Right lobe of liver (tissue), 4 donors: ENCODE results near the gene HKDC1.

Source experiments
- POLR2A ChIP-seq: fragments of 450-650 bp; IDR thresholded peaks from one replicate; pipeline ENCODE4 v1.6.1; 2017; ENCODE audit warnings: antibody characterized with exemption, mild to moderate bottlenecking
- TF ChIP-seq, protein P1 (sequence below), 4 donors: fragments of 200-600 bp in 3 of 4; fragments of 450-650 bp in 1 of 4; IDR thresholded peaks; one replicate each; pipeline versions ENCODE4 v1.5.1 to v1.8.0; 2016 to 2022; ENCODE audit warnings: antibody characterized with exemption in 4 of 4, mild to moderate bottlenecking in 2 of 4
- donor health status: DM: no; HTN: no; CAD: no.
- donor health status: DM: no; HTN: no; CAD: no.
- donor health status: DM: no; HTN: yes; CAD: no.

GRCh38 chr10:69278446-69278963, 58.4 kb downstream of the HKDC1 start, which contains the start of gene HK1:
- TF ChIP-seq, protein P1, sequence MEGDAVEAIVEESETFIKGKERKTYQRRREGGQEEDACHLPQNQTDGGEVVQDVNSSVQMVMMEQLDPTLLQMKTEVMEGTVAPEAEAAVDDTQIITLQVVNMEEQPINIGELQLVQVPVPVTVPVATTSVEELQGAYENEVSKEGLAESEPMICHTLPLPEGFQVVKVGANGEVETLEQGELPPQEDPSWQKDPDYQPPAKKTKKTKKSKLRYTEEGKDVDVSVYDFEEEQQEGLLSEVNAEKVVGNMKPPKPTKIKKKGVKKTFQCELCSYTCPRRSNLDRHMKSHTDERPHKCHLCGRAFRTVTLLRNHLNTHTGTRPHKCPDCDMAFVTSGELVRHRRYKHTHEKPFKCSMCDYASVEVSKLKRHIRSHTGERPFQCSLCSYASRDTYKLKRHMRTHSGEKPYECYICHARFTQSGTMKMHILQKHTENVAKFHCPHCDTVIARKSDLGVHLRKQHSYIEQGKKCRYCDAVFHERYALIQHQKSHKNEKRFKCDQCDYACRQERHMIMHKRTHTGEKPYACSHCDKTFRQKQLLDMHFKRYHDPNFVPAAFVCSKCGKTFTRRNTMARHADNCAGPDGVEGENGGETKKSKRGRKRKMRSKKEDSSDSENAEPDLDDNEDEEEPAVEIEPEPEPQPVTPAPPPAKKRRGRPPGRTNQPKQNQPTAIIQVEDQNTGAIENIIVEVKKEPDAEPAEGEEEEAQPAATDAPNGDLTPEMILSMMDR (IDR thresholded peaks at IDR 0.05) = no peak
- no peak for TF ChIP-seq POLR2A
